Measurements from ENCODE around the gene NLGN1.

NLGN1 gene

GRCh38 chr3:174035328-174035886 lies 637.9 kb downstream of the NLGN1 start:
- Mint-ChIP-seq H3K4me1 (no peaks in the 10 kb centered on the region), H3K27me3 (no peaks in the 10 kb centered on the region), H3K27ac (no peak overlapping the region), H3K36me3 (no peaks in the 10 kb centered on the region), H3K9me3 (peaks cover 2% of the 10 kb centered on the region), H3K4me3 (no peak overlapping the region)
- no peak for ATAC-seq

GRCh38 chr3:174046311-174046710 lies 648.8 kb downstream of the NLGN1 start:
- H3K27me3 Mint-ChIP-seq: no peaks in the 10 kb centered on the region
- peaks cover 16% of the 10 kb centered on the region for H3K9me3 Mint-ChIP-seq
- no peaks in the 10 kb centered on the region for H3K36me3 Mint-ChIP-seq
- no peak for ATAC-seq
- H3K4me1 Mint-ChIP-seq: no peaks in the 10 kb centered on the region
- H3K27ac Mint-ChIP-seq: no peak overlapping the region
- no peak overlapping the region for H3K4me3 Mint-ChIP-seq

GRCh38 chr3:174049472-174049871 lies 651.9 kb downstream of the NLGN1 start:
- Mint-ChIP-seq H3K27ac (no peak overlapping the region), H3K27me3 (no peaks in the 10 kb centered on the region), H3K9me3 (peaks cover 13% of the 10 kb centered on the region), H3K4me1 (no peaks in the 10 kb centered on the region), H3K36me3 (no peaks in the 10 kb centered on the region), H3K4me3 (no peak overlapping the region)
- ATAC-seq: no peak

- H3K27ac Mint-ChIP-seq: no peak overlapping the region
- H3K27me3 Mint-ChIP-seq: no peaks in the 10 kb centered on the region
- ATAC-seq: no peak
- no peaks in the 10 kb centered on the region for H3K4me1 Mint-ChIP-seq
- H3K36me3 Mint-ChIP-seq: no peaks in the 10 kb centered on the region
- H3K4me3 Mint-ChIP-seq: no peak overlapping the region
- H3K9me3 Mint-ChIP-seq: peaks cover 5% of the 10 kb centered on the region
Observed at GRCh38 chr3:174051191-174051590, 653.6 kb downstream of the NLGN1 start.

- Mint-ChIP-seq H3K4me3 (no peak overlapping the region), H3K4me1 (no peaks in the 10 kb centered on the region), H3K36me3 (no peaks in the 10 kb centered on the region), H3K27ac (no peak overlapping the region), H3K27me3 (no peaks in the 10 kb centered on the region), H3K9me3 (peaks cover 10% of the 10 kb centered on the region)
- no peak for ATAC-seq
Observed at GRCh38 chr3:174058804-174059203, 661.3 kb downstream of the NLGN1 start.

- Mint-ChIP-seq H3K4me3 (no peak overlapping the region), H3K27ac (no peak overlapping the region), H3K9me3 (peaks cover 13% of the 10 kb centered on the region), H3K4me1 (no peaks in the 10 kb centered on the region), H3K36me3 (no peaks in the 10 kb centered on the region), H3K27me3 (no peaks in the 10 kb centered on the region)
- no peak for ATAC-seq
Observed at GRCh38 chr3:174060431-174060830, 662.9 kb downstream of the NLGN1 start.

- Mint-ChIP-seq H3K27me3 (no peaks in the 10 kb centered on the region), H3K4me3 (no peak overlapping the region), H3K4me1 (no peaks in the 10 kb centered on the region), H3K27ac (no peak overlapping the region), H3K36me3 (no peaks in the 10 kb centered on the region), H3K9me3 (peaks cover 13% of the 10 kb centered on the region)
- no peak for ATAC-seq
Observed at GRCh38 chr3:174061162-174061561, 663.6 kb downstream of the NLGN1 start.

GRCh38 chr3:174061731-174062130 lies 664.2 kb downstream of the NLGN1 start:
- Mint-ChIP-seq H3K4me1 (no peaks in the 10 kb centered on the region), H3K36me3 (no peaks in the 10 kb centered on the region), H3K9me3 (peaks cover 13% of the 10 kb centered on the region), H3K27ac (no peak overlapping the region), H3K27me3 (no peaks in the 10 kb centered on the region), H3K4me3 (no peak overlapping the region)
- ATAC-seq: no peak

- no peaks in the 10 kb centered on the region for H3K36me3 Mint-ChIP-seq
- no peaks in the 10 kb centered on the region for H3K4me1 Mint-ChIP-seq
- H3K9me3 Mint-ChIP-seq: peaks cover 13% of the 10 kb centered on the region
- H3K4me3 Mint-ChIP-seq: no peak overlapping the region
- no peaks in the 10 kb centered on the region for H3K27me3 Mint-ChIP-seq
- H3K27ac Mint-ChIP-seq: no peak overlapping the region
- ATAC-seq: no peak
Observed at GRCh38 chr3:174062923-174063322, 665.4 kb downstream of the NLGN1 start.

- Mint-ChIP-seq H3K36me3 (no peaks in the 10 kb centered on the region), H3K27ac (no peak overlapping the region), H3K4me3 (no peak overlapping the region), H3K4me1 (no peaks in the 10 kb centered on the region), H3K27me3 (no peaks in the 10 kb centered on the region), H3K9me3 (peaks cover 6% of the 10 kb centered on the region)
- ATAC-seq: no peak
Observed at GRCh38 chr3:174068035-174068434, 670.5 kb downstream of the NLGN1 start.

GRCh38 chr3:174072675-174073074 lies 675.1 kb downstream of the NLGN1 start:
- ATAC-seq: no peak
- Mint-ChIP-seq H3K9me3 (no peaks in the 10 kb centered on the region), H3K36me3 (no peaks in the 10 kb centered on the region), H3K27me3 (no peaks in the 10 kb centered on the region), H3K4me1 (no peaks in the 10 kb centered on the region), H3K4me3 (no peak overlapping the region), H3K27ac (no peak overlapping the region)

GRCh38 chr3:174083706-174084105 lies 686.2 kb downstream of the NLGN1 start:
- no peak for ATAC-seq
- Mint-ChIP-seq H3K27ac (no peak overlapping the region), H3K4me3 (no peak overlapping the region), H3K4me1 (no peaks in the 10 kb centered on the region), H3K36me3 (no peaks in the 10 kb centered on the region), H3K9me3 (peaks cover 5% of the 10 kb centered on the region), H3K27me3 (no peaks in the 10 kb centered on the region)

- H3K27ac Mint-ChIP-seq: no peak overlapping the region
- H3K27me3 Mint-ChIP-seq: no peaks in the 10 kb centered on the region
- H3K9me3 Mint-ChIP-seq: peaks cover 4% of the 10 kb centered on the region
- no peak for ATAC-seq
- H3K4me3 Mint-ChIP-seq: no peak overlapping the region
- H3K4me1 Mint-ChIP-seq: no peaks in the 10 kb centered on the region
- H3K36me3 Mint-ChIP-seq: no peaks in the 10 kb centered on the region
Observed at GRCh38 chr3:174089592-174089991, 692.0 kb downstream of the NLGN1 start.

- Mint-ChIP-seq H3K4me3 (no peak overlapping the region), H3K4me1 (no peaks in the 10 kb centered on the region), H3K9me3 (peaks cover 2% of the 10 kb centered on the region), H3K27me3 (no peaks in the 10 kb centered on the region), H3K36me3 (no peaks in the 10 kb centered on the region), H3K27ac (no peak overlapping the region)
- no peak for ATAC-seq
Observed at GRCh38 chr3:174094669-174095068, 697.1 kb downstream of the NLGN1 start.

- no peak overlapping the region for H3K27ac Mint-ChIP-seq
- H3K27me3 Mint-ChIP-seq: no peaks in the 10 kb centered on the region
- H3K9me3 Mint-ChIP-seq: no peaks in the 10 kb centered on the region
- no peaks in the 10 kb centered on the region for H3K4me1 Mint-ChIP-seq
- ATAC-seq: no peak
- H3K36me3 Mint-ChIP-seq: no peaks in the 10 kb centered on the region
- H3K4me3 Mint-ChIP-seq: no peak overlapping the region
Observed at GRCh38 chr3:174097686-174098085, 700.1 kb downstream of the NLGN1 start.

GRCh38 chr3:174098746-174099145 lies 701.2 kb downstream of the NLGN1 start:
- Mint-ChIP-seq H3K36me3 (no peaks in the 10 kb centered on the region), H3K27me3 (no peaks in the 10 kb centered on the region), H3K4me1 (no peaks in the 10 kb centered on the region), H3K9me3 (no peaks in the 10 kb centered on the region), H3K27ac (no peak overlapping the region), H3K4me3 (no peak overlapping the region)
- ATAC-seq: no peak

- Mint-ChIP-seq H3K36me3 (no peaks in the 10 kb centered on the region), H3K27ac (no peak overlapping the region), H3K4me3 (no peak overlapping the region), H3K4me1 (no peaks in the 10 kb centered on the region), H3K27me3 (no peaks in the 10 kb centered on the region), H3K9me3 (no peaks in the 10 kb centered on the region)
- ATAC-seq: no peak
Observed at GRCh38 chr3:174099724-174100123, 702.2 kb downstream of the NLGN1 start.

Measured in stimulated activated memory B cell treated with anti-CD40 and anti-IgM and Interleukin-4, amounts not matched to agents 10 μg/mL and 1 μg/mL and 100 μg/mL, for 72 hours (primary cell).